ENCODE measurements around the gene MT1B.
"Not testable (repeated sequence)": the region's sequence is repeated elsewhere in the genome, so short reads cannot be mapped to it uniquely, and the experiment has no call there.

The MT1B gene

DNA sequence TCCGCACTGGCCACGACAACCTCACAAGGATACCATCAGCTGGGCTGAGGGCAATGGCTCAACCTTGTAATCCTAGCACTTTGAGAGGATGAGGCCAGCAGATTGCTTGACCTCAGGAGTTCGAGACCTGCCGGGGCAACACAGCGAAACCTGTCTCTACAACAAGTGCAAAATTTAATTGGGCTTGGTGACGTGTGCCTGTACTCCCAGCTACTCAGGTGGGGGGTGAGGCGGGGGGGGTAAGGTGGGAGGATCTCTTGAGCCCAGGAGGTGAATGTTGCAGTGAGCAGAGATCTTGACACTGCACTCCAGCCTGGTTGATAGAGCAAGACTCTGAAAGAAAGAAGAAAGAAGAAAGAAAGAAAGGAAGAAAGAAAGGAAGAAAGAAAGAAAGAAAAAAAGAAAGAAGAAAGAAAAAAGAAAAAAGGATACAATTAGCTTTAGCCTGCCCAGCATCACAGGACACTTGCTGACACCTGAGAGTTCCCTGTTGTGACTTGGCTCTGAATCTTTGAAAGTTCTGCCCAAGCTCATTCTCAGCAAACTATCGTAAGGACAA, 31.3 kb upstream of the MT1B start:
- no peak for DNase-seq (ENCODE audit: low spot score)

DNA sequence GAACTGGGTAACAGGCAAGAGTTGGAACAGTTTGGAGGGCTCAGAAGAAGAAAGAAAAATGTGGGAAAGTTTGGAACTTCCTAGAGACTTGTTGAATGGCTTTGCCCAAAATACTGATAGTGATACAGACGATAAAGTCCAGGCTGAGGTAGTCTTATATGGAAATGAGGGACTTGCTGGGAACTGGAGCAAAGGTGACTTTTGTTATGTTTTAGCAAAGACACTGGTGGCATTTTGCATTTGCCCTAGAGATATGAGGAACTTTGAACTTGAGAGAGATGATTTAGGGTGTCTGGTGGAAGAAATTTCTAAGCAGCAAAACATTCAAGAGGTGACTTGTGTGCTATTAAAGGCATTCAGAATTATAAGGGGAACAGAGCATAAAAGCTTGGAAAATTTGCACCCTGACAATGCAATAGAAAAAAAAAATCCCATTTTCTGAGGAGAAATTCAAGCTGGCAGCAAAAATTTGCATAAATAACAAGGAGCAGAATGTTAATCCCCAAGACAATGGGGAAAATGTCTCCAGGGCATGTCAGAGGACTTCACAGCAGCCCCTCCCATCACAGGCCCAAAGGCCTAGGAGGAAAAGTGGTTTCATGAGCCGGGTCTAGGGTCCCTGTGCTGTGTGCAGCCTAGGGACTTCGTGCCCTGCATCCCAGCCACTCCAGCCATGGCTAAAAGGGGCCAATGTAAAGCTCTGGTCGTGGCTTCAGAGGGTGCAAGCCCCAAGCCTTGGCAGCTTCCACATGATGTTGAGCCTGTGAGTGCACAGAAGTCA, 29.8 kb upstream of the MT1B start:
- DNase-seq (ENCODE audit: low spot score), result not testable (repeated sequence)

DNA sequence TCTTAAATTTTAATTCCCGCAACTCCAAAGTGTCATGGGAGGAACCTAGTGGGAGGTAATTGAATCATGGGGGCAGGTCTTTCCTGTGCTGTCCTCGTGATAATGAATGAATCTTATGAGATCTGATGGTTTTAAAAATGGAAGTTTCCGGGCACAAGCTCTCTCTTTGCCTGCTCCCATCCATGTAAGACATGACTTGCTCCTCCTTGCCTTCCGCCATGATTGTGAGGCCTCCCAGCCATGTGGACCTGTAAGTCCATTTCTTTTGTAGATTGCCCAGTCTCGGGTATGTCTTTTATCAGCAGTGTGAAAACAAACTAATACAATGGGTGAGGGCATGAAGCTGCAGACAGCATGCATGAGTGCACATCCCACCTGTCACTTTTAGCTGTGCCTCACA, 28.5 kb upstream of the MT1B start:
- DNase-seq (ENCODE audit: low spot score), result not testable (repeated sequence)

DNA sequence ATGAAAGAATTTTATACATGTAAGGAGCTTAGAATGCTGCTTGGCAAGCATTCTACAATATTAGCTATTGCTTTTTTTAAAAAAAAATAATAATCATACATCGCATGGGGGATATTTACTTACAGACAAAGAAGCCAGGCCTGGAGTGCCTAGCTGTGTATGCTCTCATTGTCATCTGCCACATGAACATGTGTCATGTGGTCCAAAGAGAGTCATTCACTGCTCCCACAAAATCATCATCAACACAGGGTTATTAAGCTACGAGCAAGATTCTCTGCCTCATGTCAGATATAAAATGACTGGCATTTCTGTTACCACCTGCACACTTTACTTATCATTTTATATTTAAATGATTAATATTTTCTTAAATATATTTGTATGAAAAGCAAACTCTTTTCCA, 28.0 kb upstream of the MT1B start:
- DNase-seq (ENCODE audit: low spot score), result no peak

DNA sequence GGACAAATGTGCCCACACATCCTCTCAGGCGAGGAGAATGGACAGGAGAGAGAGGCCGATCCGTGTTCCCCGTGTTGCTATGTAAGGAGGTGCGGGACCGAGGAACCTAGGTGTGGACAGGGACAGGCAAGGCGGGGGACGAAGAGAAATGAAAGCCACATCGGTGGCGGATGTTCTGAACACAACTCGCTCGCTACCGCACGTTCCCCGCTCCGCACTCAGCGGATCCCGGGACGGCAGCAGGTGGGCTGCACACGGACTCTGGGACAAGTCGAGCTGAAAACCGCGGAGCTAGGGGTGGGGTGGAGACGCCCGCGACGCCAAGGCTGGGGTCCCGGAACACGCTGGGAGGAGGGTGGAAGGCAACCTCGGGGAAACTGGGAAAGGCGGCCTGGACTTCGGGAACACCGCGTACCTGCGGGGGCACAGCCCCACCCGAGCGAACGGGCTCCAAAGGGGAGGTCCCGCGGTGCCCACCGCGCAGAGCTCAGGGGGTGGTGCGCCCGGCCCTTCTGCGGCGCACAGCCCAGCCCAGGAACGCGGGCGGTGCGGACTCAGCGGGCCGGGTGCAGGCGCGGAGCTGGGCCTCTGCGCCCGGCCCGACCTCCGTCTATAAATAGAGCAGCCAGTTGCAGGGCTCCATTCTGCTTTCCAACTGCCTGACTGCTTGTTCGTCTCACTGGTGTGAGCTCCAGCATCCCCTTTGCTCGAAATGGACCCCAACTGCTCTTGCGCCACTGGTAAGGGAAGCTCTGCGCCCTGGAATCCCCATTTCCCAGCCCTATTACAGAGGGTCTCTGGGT, 26.3 kb upstream of the MT1B start, which contains the start of gene MT1E:
Gene MT1E, plus strand, starts transcription at position 642 of the 803 bp plus-strand sequence. Its CDS starts 71 bp downstream, at position 713.
- DNase-seq (ENCODE audit: low spot score), result peak; percentile 95

DNA sequence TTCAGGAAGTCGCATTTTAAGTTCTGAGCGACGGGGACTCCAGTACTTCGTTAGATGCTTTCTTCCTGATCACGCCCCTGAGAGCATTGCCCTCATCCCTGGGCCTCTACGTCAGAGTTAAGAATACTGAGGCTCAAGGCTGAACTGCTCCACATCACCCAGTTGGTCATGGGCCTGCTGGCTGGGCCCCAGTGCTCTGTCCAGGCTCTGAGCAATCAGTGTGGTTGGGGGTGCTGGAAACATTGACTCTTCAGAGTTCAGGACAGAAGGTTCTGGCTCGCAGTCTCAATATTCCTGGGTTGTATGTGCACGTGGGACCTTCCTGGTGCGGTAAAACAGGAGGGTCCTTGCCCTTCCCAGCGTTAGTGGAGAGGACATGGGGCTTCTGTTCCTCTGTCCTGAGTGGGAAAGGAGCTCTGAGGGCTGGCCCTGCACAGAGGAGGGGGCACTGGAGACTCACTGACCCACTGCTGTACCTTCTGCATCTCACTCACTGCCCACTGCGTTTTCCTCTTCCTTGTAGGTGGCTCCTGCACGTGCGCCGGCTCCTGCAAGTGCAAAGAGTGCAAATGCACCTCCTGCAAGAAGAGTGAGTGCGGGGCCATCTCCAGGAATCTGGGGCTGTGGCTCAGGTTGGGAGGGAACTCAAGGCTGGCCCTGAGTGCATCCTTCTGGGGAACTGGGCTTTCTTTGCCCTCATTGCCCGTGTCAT, 25.6 kb upstream of the MT1B start:
- DNase-seq (ENCODE audit: low spot score), result peak; percentile 73

DNA sequence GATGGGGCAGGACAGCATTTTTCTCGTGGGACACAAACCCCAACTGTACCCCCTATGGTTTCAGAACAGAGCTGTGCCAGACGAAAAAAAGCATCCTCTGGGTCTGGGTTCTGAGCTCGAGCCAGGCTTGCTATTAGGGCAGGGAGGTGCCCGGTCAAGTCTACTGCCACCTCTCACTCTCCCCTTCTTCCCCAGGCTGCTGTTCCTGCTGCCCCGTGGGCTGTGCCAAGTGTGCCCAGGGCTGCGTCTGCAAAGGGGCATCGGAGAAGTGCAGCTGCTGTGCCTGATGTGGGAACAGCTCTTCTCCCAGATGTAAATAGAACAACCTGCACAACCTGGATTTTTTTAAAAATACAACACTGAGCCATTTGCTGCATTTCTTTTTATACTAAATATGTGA, 25.0 kb upstream of the MT1B start:
- DNase-seq (ENCODE audit: low spot score), result no peak

DNA sequence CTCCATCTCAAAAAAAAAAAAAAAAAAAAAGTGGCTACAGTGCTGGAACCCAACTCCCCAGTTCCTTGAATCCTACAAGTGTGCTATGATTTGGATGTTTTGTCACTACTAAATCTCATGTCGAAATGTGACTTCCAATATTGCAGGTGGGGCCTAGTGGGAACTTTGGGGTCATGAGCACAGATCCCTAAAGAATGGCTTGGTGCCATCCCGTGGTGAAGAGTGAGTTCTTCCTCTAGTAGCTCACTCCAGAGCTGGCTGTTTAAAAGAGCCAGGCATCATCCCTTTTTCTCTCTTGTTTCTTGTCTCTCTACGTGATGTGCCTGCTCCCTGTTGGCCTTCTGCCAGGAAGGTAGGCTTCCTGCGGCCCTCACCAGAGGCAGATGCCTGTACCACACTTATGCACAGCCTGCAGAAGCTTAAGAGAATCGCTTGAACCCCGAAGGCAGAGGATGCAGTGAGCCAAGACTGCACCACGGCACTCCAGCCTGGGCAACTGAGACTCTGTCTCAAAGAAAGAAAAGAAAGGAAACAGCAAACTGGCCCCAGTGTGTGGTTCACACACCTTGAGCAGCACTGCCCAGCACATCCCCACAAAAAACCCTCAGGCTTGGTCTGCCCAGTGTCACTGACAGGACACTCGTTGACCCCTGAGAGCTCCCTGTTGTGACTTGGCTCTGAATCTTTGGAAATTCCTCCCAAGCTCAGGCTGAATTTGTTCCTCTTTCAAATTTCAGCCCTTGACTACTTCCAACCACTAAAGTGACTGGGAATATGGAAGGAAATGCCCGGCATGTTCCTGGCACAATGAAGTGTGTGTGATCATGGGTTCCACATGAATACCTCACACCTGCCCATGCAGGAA, 23.0 kb upstream of the MT1B start:
- DNase-seq (ENCODE audit: low spot score), result no peak

DNA sequence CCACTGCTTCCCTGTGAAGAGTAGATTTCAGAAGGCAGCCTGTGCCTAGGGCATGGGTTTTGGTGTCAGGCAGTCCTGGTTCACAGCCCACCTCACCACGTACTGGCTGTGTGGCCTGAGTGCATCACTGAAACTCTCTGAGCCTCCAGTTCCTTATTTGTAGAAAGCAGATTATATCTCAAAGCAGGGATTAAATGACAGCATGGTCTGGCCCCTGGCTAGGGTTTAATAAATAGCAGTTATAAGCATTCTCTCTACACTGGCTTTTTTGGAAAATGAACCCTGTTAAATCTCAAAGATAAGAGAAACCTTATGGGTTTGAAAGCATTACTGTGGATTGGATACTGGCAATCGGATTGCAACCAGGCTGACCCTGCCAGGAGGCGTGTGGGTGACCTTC, 22.2 kb upstream of the MT1B start:
- DNase-seq (ENCODE audit: low spot score), result no peak

DNA sequence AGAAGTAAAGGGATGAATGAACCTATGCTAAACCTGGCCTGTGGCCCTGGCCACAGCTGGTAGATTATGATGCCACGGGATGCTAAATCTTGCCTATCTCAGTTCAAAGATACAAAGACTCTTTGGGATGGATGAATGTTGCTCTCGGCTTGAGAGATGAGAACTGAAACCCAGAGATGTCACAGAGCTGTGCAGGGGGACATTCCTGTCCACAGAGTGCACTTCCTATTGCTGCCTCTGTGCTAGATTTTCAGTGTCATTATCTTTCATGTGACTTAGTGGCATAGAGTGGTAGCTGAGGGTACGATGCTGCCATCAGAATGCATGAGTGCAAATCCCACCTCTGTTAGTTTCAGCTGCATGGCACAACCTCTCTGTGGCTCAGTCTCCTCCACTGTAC, 21.6 kb upstream of the MT1B start:
- no peak for DNase-seq (ENCODE audit: low spot score)

DNA sequence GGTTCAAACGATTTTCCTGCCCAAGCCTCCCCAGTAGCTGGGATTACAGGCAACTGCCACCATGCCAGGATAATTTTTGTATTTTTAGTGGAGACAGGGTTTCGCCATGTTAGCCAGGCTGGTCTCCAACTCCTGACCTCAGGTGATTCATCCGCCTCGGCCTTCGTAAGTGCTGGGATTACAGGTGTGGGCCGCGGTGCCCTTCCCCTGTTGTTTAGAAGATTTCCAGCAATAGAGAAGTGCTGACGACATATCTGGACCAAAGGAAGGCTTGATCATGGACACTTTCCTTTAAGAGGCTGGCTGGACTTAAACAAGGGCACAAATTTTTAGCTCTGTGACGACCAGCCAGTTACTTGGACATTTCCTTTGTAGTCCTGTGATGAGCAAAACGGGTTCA, 20.5 kb upstream of the MT1B start:
- no peak for DNase-seq (ENCODE audit: low spot score)

DNA sequence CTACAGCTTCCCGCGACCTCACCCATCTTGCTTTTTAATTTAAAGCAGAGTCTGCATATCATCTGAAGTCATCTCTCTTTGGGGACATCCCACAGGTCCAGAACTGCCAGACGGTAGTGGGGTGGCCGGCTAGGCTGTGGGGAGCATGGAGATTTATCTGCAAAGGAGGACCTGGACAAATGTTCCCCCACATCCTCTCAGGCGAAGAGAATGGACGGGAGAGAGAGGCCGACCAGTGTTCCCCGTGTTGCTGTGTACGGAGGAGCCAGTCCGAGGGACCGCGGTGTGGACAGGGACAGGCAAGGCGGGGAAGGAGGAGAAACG, 19.9 kb upstream of the MT1B start:
- no peak for DNase-seq (ENCODE audit: low spot score)

DNA sequence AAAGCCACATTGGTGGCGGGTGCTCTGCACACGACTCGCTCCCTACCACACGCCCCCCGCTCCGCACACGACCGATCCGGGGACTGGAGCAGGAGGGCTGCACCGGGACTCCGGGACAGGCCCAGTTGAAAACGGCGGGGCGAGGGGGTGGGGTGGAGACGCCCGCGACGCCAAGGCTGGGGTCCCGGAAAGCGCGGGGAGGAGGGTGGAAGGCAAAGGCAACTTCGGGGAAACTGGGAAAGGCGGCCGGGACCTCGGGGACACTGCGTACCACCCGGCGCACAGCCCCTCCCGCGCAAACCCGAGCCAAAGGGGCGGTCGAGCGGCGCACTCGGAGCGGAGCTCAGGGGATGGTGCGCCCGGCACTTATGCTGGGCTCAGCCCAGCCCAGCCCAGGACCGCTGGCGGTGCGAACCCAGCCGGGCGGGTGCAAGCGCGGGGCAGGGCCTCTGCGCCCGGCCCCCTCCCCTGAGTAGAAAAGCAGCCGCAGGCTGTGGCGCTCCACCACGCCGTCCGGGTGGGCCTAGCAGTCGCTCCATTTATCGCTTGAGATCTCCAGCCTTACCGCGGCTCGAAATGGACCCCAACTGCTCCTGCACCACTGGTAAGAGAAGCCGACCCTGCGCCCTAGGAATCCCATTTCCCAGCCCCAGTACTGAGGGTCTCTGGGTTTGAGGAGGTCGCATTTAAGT, 19.4 kb upstream of the MT1B start, which contains the start of gene MT1M:
Gene MT1M, plus strand, starts transcription at position 504 of the 692 bp plus-strand sequence. Its CDS starts 73 bp downstream, at position 577.
- peak; percentile 76 for DNase-seq (ENCODE audit: low spot score)

DNA sequence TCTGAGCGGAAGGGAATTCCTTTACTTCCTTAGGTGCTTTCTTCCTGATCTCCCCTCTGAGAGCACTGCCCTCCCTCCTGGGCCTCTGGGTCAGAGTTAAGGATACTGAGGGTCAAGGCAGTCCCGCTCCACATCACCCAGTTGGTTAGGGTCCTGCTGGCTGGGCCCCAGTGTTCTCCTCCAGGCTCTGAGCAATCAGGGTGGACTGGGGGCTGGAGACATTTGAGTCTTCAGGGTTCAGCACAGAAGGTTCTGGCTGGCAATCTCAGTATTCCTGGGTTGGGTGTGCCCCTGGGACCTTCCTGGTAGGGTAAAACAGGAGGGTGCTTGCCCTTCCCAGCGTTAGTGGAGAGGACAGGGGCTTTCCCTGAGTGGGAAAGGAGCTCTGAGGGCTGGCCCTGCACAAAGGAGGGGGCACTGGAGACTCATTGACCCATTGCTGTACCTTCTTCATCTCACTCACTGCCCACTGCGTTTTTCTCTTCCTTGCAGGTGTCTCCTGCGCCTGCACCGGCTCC, 18.8 kb upstream of the MT1B start:
- no peak for DNase-seq (ENCODE audit: low spot score)

DNA sequence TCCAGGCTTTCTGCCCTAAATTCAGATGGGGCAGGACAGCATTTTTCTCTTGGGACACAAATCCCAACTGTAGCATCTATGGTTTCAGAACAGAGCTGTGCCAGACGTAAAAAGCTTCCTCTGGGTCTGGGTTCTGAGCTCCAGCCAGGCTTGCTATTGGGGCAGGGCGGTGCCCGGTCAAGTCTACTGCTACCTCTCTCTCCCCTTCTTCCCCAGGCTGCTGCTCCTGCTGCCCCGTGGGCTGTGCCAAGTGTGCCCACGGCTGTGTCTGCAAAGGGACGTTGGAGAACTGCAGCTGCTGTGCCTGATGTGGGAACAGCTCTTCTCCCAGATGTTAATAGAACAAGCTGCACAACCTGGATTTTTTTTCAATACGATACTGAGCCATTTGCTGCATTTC, 18.2 kb upstream of the MT1B start:
- DNase-seq (ENCODE audit: low spot score), result no peak

DNA sequence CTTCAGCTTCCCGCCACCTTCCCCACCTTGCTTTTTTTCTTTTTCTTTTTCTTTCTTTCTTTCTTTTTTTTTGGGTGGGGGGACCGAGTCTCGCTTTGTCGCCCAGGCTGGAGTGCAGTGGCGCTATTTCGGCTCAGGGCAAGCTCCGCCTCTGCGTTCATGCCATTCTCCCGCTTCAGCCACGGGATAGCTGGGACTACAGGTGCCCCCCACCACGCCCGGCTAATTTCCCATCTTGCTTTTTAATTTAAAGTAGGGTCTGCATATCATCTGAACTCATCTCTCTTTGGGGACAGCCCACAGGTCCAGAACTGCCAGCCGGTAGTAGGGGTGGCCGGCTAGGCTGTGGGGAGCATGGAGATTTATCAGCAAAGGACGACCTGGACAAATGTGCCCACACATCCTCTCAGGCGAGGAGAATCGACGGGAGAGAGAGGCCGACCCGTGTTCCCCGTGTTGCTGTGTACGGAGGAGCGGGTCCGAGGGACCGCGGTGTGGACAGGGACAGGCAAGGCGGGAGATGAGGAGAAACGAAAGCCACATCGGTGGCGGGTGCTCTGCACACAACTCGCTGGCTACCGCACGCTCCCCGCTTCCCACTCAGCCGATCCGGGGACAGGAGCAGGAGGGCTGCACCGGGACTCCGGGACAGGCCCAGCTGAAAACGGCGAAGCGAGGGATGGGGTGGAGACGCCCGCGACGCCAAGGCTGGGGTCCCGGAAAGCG, 16.8 kb upstream of the MT1B start:
- no peak for DNase-seq (ENCODE audit: low spot score)

DNA sequence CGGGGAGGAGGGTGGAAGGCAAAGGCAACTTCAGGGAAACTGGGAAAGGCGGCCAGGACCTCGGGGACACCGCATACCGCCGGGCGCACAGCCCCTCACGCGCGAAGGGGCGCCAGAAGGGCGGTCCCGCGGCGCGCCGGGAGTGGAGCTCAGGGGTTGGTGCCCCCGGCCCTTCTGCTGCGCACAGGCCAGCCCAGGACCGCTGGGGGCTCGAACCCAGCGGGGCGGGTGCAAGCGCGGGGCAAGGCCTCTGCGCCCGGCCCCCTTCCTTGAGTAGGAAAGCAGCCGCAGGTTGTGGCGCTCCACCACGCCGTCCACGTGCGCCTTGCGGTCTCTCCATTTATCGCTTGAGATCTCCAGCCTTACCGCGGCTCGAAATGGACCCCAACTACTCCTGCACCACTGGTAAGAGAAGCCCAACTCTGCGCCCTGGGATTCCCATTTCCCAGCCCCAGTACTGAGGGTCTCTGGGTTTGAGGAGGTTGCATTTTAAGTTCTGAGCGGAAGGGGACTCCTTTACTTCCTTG, 16.2 kb upstream of the MT1B start:
- DNase-seq (ENCODE audit: low spot score), result no peak

DNA sequence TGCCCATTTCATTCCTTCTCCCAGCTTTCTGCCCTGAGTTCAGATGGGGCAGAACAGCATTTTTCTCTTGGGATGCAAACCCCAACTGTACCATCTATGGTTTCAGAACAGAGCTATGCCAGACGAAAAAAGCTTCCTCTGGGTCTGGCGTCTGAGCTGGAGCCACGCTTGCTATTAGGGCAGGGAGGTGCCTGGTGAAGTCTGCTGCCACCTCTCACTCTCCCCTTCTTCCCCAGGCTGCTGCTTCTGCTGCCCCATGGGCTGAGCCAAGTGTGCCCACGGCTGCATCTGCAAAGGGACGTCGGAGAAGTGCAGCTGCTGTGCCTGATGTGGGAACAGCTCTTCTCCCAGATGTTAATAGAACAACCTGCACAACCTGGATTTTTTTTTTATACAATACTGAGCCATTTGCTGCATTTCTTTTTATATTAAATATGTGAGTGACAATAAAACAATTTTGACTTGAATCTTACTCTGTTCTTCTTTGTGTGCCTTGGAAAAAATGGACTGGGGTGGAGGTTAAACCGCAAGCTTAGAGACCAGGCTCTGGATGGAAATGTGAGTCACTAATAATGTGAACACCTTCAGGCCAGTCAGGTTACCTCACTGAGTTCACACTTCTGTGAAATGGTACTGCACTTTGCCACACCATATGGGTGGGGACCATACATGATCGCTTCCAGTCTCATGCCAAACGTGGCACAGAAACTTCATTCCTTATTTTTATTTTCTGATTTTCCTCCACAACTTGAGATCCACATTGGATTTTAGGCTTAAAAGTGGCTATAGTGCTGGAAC, 14.9 kb upstream of the MT1B start:
- no peak for DNase-seq (ENCODE audit: low spot score)
